GM03348 (cell line): ENCODE measurements around the gene ZSCAN5B.
A peak's percentile ranks its signal among the peaks of the same experiment; 100 is the strongest.
"Not testable (repeated sequence)": the region's sequence is repeated elsewhere in the genome, so short reads cannot be mapped to it uniquely, and the experiment has no call there.

Experiments used
- DNase-seq: peaks from one replicate; pipeline ENCODE4 v3.0.0; 2012; ENCODE audit warnings: low spot score

The ZSCAN5B gene

GRCh38 chr19:56176310-56176709 is 21.3 kb downstream of the ZSCAN5B start:
- DNase-seq: not testable (repeated sequence)

- not testable (repeated sequence) for DNase-seq
Observed at GRCh38 chr19:56175861-56176307, 21.7 kb downstream of the ZSCAN5B start, which contains the start of gene GALP. Gene GALP (plus strand): TSS chr19:56176008. CDS start chr19:56177109, 1,101 bp downstream.

GRCh38 chr19:56174550-56174949 is 23.0 kb downstream of the ZSCAN5B start:
- DNase-seq: no peak

GRCh38 chr19:56174086-56174485 is 23.5 kb downstream of the ZSCAN5B start:
- DNase-seq: no peak

- DNase-seq: no peak
Observed at GRCh38 chr19:56170261-56170660, 27.3 kb downstream of the ZSCAN5B start.

- DNase-seq: peak; percentile 32
Observed at GRCh38 chr19:56167064-56167578, 30.5 kb downstream of the ZSCAN5B start.

- no peak for DNase-seq
Observed at GRCh38 chr19:56163097-56163496, 34.5 kb downstream of the ZSCAN5B start.

GRCh38 chr19:56162258-56162657 is 35.3 kb downstream of the ZSCAN5B start:
- no peak for DNase-seq

- no peak for DNase-seq
Observed at GRCh38 chr19:56161534-56161933, 36.0 kb downstream of the ZSCAN5B start.

- no peak for DNase-seq
Observed at GRCh38 chr19:56159622-56160271, 37.8 kb downstream of the ZSCAN5B start.

GRCh38 chr19:56159009-56159559 is 38.5 kb downstream of the ZSCAN5B start:
- DNase-seq: no peak

GRCh38 chr19:56158170-56158757 is 39.3 kb downstream of the ZSCAN5B start:
- no peak for DNase-seq

GRCh38 chr19:56156768-56157167 is 40.8 kb downstream of the ZSCAN5B start:
- no peak for DNase-seq

GRCh38 chr19:56155124-56155687 is 42.4 kb downstream of the ZSCAN5B start:
- no peak for DNase-seq

GRCh38 chr19:56153507-56153906 is 44.1 kb downstream of the ZSCAN5B start:
- DNase-seq: no peak

- no peak for DNase-seq
Observed at GRCh38 chr19:56152644-56153043, 44.9 kb downstream of the ZSCAN5B start.

- DNase-seq: no peak
Observed at GRCh38 chr19:56150358-56150757, 47.2 kb downstream of the ZSCAN5B start.

- DNase-seq: no peak
Observed at GRCh38 chr19:56149656-56150038, 47.9 kb downstream of the ZSCAN5B start.

GRCh38 chr19:56148955-56149655 is 48.5 kb downstream of the ZSCAN5B start:
- DNase-seq: not testable (repeated sequence)

GRCh38 chr19:56148096-56148495 is 49.5 kb downstream of the ZSCAN5B start:
- DNase-seq: no peak

- no peak for DNase-seq
Observed at GRCh38 chr19:56147307-56147706, 50.3 kb downstream of the ZSCAN5B start.

GRCh38 chr19:56146904-56147303 is 50.7 kb downstream of the ZSCAN5B start:
- no peak for DNase-seq
